GM12891 (cell line): Measurements from ENCODE around the gene STK32B.

Experiments
- DNase-seq: peaks from one replicate; pipeline ENCODE4 v3.0.0; 2011; ENCODE audit warnings: low spot score; ENCODE audit not compliant: insufficient read length
- FAIRE-seq: peaks from 2 replicates; lab custom pipeline; 2011; peaks lifted over from hg19 to GRCh38; lab: Jason Lieb, UNC
- PAX5 ChIP-seq: IDR thresholded peaks from 2 replicates; pipeline ENCODE4 v1.6.1; 2011; ENCODE audit warnings: low read length, moderate library complexity, mild to moderate bottlenecking; ENCODE audit not compliant: insufficient read depth, severe bottlenecking
- POLR2A ChIP-seq: IDR thresholded peaks from 2 replicates; pipeline ENCODE4 v1.6.1; 2011; ENCODE audit warnings: low read depth, low read length, control low read depth
- POLR2AphosphoS5 ChIP-seq: IDR thresholded peaks from 2 replicates; pipeline ENCODE4 v1.6.1; 2011; ENCODE audit warnings: low read depth, low read length, control low read depth
- POU2F2 ChIP-seq: IDR thresholded peaks from 2 replicates; pipeline ENCODE4 v1.6.1; 2011; ENCODE audit warnings: low read depth, mild to moderate bottlenecking, control low read depth, low read length, moderate library complexity
- SPI1 ChIP-seq: IDR thresholded peaks from 2 replicates; pipeline ENCODE4 v1.6.1; 2011; ENCODE audit warnings: low read depth, low read length, control low read depth
- TAF1 ChIP-seq: IDR thresholded peaks from 2 replicates; pipeline ENCODE4 v1.6.1; 2011; ENCODE audit warnings: low read depth, low read length, control low read depth

STK32B gene

GRCh38 chr4:5012958-5013357, 38.3 kb upstream of the STK32B start:
- no peak for FAIRE-seq

GRCh38 chr4:5014007-5014682, 37.1 kb upstream of the STK32B start:
- no peak for FAIRE-seq
- no peak for TF ChIP-seq SPI1
- no peak for TF ChIP-seq POLR2A
- no peak for TF ChIP-seq POLR2AphosphoS5
- TF ChIP-seq POU2F2, result no peak
- no peak for TF ChIP-seq TAF1
- TF ChIP-seq PAX5, result no peak
- no peak for DNase-seq

More at GRCh38 chr4:5012958-5013357, 38.3 kb upstream of the STK32B start:
- no peak for DNase-seq
- TF ChIP-seq TAF1 (no peak), POLR2A (no peak), POU2F2 (no peak), SPI1 (no peak), PAX5 (no peak), POLR2AphosphoS5 (no peak)

GRCh38 chr4:5018096-5018495, 33.2 kb upstream of the STK32B start:
- DNase-seq (no peak), FAIRE-seq (no peak)
- no peak for TF ChIP-seq TAF1
- no peak for TF ChIP-seq POU2F2
- TF ChIP-seq SPI1, result no peak
- no peak for TF ChIP-seq POLR2AphosphoS5
- no peak for TF ChIP-seq POLR2A
- TF ChIP-seq PAX5, result no peak

- no peak for TF ChIP-seq PAX5
- no peak for TF ChIP-seq POLR2AphosphoS5
- TF ChIP-seq TAF1, result no peak
- no peak for TF ChIP-seq POLR2A
- TF ChIP-seq POU2F2, result no peak
- TF ChIP-seq SPI1, result no peak
- no peak for FAIRE-seq
- DNase-seq, result no peak
These were observed 32.7 kb upstream of the STK32B start for GRCh38 chr4:5018603-5019002.

GRCh38 chr4:5019274-5019673, 32.0 kb upstream of the STK32B start, which contains the start of gene CYTL1:
CYTL1 (minus strand) TSS chr4:5019458; CDS start chr4:5019445, 13 bp downstream.
- DNase-seq (no peak), FAIRE-seq (no peak)
- no peak for TF ChIP-seq SPI1
- no peak for TF ChIP-seq PAX5
- TF ChIP-seq POU2F2, result no peak
- no peak for TF ChIP-seq POLR2A
- TF ChIP-seq TAF1, result no peak
- TF ChIP-seq POLR2AphosphoS5, result no peak

GRCh38 chr4:5019796-5020195, 31.5 kb upstream of the STK32B start:
- DNase-seq (no peak), FAIRE-seq (no peak)

GRCh38 chr4:5020341-5020740, 30.9 kb upstream of the STK32B start:
- no peak for TF ChIP-seq SPI1
- TF ChIP-seq PAX5, result no peak
- TF ChIP-seq POLR2A, result no peak
- TF ChIP-seq POLR2AphosphoS5, result no peak
- no peak for TF ChIP-seq POU2F2
- no peak for TF ChIP-seq TAF1
- DNase-seq (no peak), FAIRE-seq (no peak)

More at GRCh38 chr4:5019796-5020195, 31.5 kb upstream of the STK32B start:
- TF ChIP-seq POU2F2 (no peak), SPI1 (no peak), TAF1 (no peak), PAX5 (no peak), POLR2A (no peak), POLR2AphosphoS5 (no peak)

GRCh38 chr4:5021546-5021945, 29.7 kb upstream of the STK32B start:
- FAIRE-seq, result no peak
- no peak for DNase-seq
- TF ChIP-seq POU2F2, result no peak
- TF ChIP-seq PAX5, result no peak
- TF ChIP-seq POLR2AphosphoS5, result no peak
- TF ChIP-seq SPI1, result no peak
- TF ChIP-seq POLR2A, result no peak
- no peak for TF ChIP-seq TAF1

- DNase-seq (no peak), FAIRE-seq (no peak)
- TF ChIP-seq POU2F2 (no peak), POLR2AphosphoS5 (no peak), POLR2A (no peak), PAX5 (no peak)
These were observed 26.6 kb upstream of the STK32B start for GRCh38 chr4:5024673-5025072.

- no peak for DNase-seq
- TF ChIP-seq POU2F2 (no peak), TAF1 (no peak), SPI1 (no peak), PAX5 (no peak), POLR2AphosphoS5 (no peak), POLR2A (no peak)
- no peak for FAIRE-seq
These were observed 24.9 kb upstream of the STK32B start for GRCh38 chr4:5026371-5026770.
